ENCODE results near the gene FAAH.

Gene FAAH

GRCh38 chr1:46408356-46409062, 14.4 kb downstream of the FAAH start:
- no peak overlapping the region for H3K4me3 ChIP-seq (ENCODE audit: low read depth, low read length)
- POLR2A ChIA-PET = no interaction called here
- CTCF ChIA-PET = interaction anchor here (1.2 to 10.9 kb wide), 6 partner anchors 13 to 139 kb away, joined by 3 to 112 read pairs (median 19); no protein-coding TSS in a partner anchor
- no peak for TF ChIP-seq CTCF (IDR thresholded peaks at IDR 0.05; ENCODE audit: insufficient read depth, low read length, missing control alignments)
- DNase-seq (ENCODE audit: low read depth, low spot score) = peak; percentile 10

GRCh38 chr1:46409063-46409372, 14.9 kb downstream of the FAAH start:
- no peak for DNase-seq (ENCODE audit: low read depth, low spot score)
- ChIA-PET POLR2A (no interaction called here), CTCF (interaction anchor here (1.2 to 10.9 kb wide), 5 partner anchors 12 to 138 kb away, joined by 3 to 112 read pairs (median 32); no protein-coding TSS in a partner anchor)
- H3K4me3 ChIP-seq (ENCODE audit: low read depth, low read length) = no peak overlapping the region
- TF ChIP-seq CTCF (IDR thresholded peaks at IDR 0.05; ENCODE audit: insufficient read depth, low read length, missing control alignments) = no peak

GRCh38 chr1:46410156-46411009, 16.3 kb downstream of the FAAH start:
- DNase-seq (ENCODE audit: low read depth, low spot score) = no peak
- POLR2A ChIA-PET = no interaction called here
- no peak overlapping the region for H3K4me3 ChIP-seq (ENCODE audit: low read depth, low read length)
- CTCF ChIA-PET = interaction anchor here (0.9 to 10.9 kb wide), 9 partner anchors 8 to 137 kb away, joined by 3 to 112 read pairs (median 4); no protein-coding TSS in a partner anchor
- TF ChIP-seq CTCF (IDR thresholded peaks at IDR 0.05; ENCODE audit: insufficient read depth, low read length, missing control alignments) = no peak

- CTCF ChIA-PET = interaction anchor here (0.9 to 10.9 kb wide), 5 partner anchors 9 to 137 kb away, joined by 3 to 112 read pairs (median 4); no protein-coding TSS in a partner anchor
- POLR2A ChIA-PET = no interaction called here
- H3K4me3 ChIP-seq (ENCODE audit: low read depth, low read length) = no peak overlapping the region
- no peak for DNase-seq (ENCODE audit: low read depth, low spot score)
- no peak for TF ChIP-seq CTCF (IDR thresholded peaks at IDR 0.05; ENCODE audit: insufficient read depth, low read length, missing control alignments)
Observed at GRCh38 chr1:46411010-46411405, 16.9 kb downstream of the FAAH start.

- no peak for DNase-seq (ENCODE audit: low read depth, low spot score)
- ChIA-PET CTCF (interaction anchor here (0.9 to 10.9 kb wide), 6 partner anchors 10 to 136 kb away, joined by 3 to 112 read pairs (median 4); no protein-coding TSS in a partner anchor), POLR2A (no interaction called here)
Observed at GRCh38 chr1:46411601-46412341, 17.7 kb downstream of the FAAH start.

More at GRCh38 chr1:46411601-46412341, 17.7 kb downstream of the FAAH start:
- no peak overlapping the region for H3K4me3 ChIP-seq (ENCODE audit: low read depth, low read length)
- TF ChIP-seq CTCF (IDR thresholded peaks at IDR 0.05; ENCODE audit: insufficient read depth, low read length, missing control alignments) = no peak

All from AG04449 (cell line).